ENCODE data around the gene MTA2. TPM values are rescaled to one million over a fixed set of nuclear protein-coding genes. Genes with fewer than 3 reads are reported as not detected.
"Not testable (repeated sequence)": the region's sequence is repeated elsewhere in the genome, so short reads cannot be mapped to it uniquely, and the experiment has no call there.

The MTA2 gene
- 150 and 162 TPM in 2 replicates for total RNA-seq

DNA sequence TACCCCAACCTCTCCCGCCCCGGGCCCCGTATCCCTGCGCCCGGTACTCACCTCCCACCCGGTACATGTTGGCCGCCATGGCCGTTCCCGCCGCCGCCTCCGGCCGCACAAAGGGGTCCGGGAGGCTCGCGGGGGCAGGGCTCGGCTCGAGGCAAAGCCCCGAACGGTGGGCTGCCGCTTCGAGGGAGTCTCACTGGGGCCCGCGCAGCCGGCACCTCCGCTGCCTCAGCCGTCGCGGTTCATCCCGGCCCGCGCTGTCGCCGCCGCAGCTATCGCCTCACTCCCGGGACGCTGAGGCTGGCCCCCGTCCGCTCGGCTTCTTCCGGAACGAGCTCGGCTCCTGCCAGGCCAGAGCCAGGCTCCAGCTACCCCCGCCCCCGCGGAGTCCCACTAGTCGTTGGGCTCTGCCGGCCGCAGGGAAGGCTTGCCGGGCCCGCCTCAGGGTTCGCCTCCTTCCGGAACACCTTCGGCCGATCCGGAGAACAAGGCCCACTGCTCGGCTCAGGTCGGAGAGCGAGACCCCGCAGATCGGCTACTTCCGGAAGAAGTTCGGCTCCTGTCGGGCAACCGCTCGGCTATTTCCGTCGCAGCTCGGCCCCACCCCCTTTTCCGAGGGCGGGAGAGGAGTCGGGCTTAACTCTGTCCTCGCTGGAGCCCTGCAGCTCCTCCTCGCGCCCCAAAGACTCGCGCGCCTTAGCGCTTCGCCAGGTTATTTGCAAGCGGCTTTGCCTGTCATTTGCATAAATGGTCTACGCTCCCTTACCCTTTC lies at the start of gene MTA2:
Gene MTA2 (minus strand): TSS at position 494 of the 769 bp plus-strand sequence. CDS start 415 bp downstream, at position 79.
- DNase-seq (ENCODE audit: low read depth) (peak; percentile 92), FAIRE-seq (no peak)
- peak within 1 kb of the TSS; percentile 91 for H3K4me3 ChIP-seq (ENCODE audit: low read depth, low read length)
- no peaks in the 10 kb centered on the region for H3K27me3 ChIP-seq (ENCODE audit: control insufficient read depth, insufficient read depth, low read length)
- peaks cover 12% of the 10 kb centered on the region for H3K36me3 ChIP-seq (ENCODE audit: control insufficient read depth, insufficient read depth, low read length)
- TF ChIP-seq, protein P1, sequence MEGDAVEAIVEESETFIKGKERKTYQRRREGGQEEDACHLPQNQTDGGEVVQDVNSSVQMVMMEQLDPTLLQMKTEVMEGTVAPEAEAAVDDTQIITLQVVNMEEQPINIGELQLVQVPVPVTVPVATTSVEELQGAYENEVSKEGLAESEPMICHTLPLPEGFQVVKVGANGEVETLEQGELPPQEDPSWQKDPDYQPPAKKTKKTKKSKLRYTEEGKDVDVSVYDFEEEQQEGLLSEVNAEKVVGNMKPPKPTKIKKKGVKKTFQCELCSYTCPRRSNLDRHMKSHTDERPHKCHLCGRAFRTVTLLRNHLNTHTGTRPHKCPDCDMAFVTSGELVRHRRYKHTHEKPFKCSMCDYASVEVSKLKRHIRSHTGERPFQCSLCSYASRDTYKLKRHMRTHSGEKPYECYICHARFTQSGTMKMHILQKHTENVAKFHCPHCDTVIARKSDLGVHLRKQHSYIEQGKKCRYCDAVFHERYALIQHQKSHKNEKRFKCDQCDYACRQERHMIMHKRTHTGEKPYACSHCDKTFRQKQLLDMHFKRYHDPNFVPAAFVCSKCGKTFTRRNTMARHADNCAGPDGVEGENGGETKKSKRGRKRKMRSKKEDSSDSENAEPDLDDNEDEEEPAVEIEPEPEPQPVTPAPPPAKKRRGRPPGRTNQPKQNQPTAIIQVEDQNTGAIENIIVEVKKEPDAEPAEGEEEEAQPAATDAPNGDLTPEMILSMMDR (IDR thresholded peaks at IDR 0.05; ENCODE audit: insufficient read depth, low read length, severe bottlenecking), result no peak

GRCh38 chr11:62650283-62650682 lies 48.6 kb upstream of the MTA2 start:
- DNase-seq (ENCODE audit: low read depth); H3K4me3 ChIP-seq (ENCODE audit: low read depth, low read length); H3K27me3 ChIP-seq (ENCODE audit: control insufficient read depth, insufficient read depth, low read length); FAIRE-seq: not testable (repeated sequence)
- H3K36me3 ChIP-seq (ENCODE audit: control insufficient read depth, insufficient read depth, low read length), result peaks cover 14% of the 10 kb centered on the region

- Histone ChIP-seq H3K36me3 (ENCODE audit: control insufficient read depth, insufficient read depth, low read length) (peaks cover 15% of the 10 kb centered on the region), H3K27me3 (ENCODE audit: control insufficient read depth, insufficient read depth, low read length) (no peaks in the 10 kb centered on the region), H3K4me3 (ENCODE audit: low read depth, low read length) (no peak overlapping the region)
- TF ChIP-seq, protein P1 (IDR thresholded peaks at IDR 0.05; ENCODE audit: insufficient read depth, low read length, severe bottlenecking), result no peak
- FAIRE-seq (no peak), DNase-seq (ENCODE audit: low read depth) (no peak)
Observed at GRCh38 chr11:62649486-62649885, 47.8 kb upstream of the MTA2 start.

- no peak overlapping the region for H3K4me3 ChIP-seq (ENCODE audit: low read depth, low read length)
- TF ChIP-seq, protein P1 (IDR thresholded peaks at IDR 0.05; ENCODE audit: insufficient read depth, low read length, severe bottlenecking), result no peak
- H3K36me3 ChIP-seq (ENCODE audit: control insufficient read depth, insufficient read depth, low read length), result peaks cover 18% of the 10 kb centered on the region
- H3K27me3 ChIP-seq (ENCODE audit: control insufficient read depth, insufficient read depth, low read length), result no peaks in the 10 kb centered on the region
- FAIRE-seq (no peak), DNase-seq (ENCODE audit: low read depth) (no peak)
Observed at GRCh38 chr11:62648967-62649364, 47.3 kb upstream of the MTA2 start.

DNA sequence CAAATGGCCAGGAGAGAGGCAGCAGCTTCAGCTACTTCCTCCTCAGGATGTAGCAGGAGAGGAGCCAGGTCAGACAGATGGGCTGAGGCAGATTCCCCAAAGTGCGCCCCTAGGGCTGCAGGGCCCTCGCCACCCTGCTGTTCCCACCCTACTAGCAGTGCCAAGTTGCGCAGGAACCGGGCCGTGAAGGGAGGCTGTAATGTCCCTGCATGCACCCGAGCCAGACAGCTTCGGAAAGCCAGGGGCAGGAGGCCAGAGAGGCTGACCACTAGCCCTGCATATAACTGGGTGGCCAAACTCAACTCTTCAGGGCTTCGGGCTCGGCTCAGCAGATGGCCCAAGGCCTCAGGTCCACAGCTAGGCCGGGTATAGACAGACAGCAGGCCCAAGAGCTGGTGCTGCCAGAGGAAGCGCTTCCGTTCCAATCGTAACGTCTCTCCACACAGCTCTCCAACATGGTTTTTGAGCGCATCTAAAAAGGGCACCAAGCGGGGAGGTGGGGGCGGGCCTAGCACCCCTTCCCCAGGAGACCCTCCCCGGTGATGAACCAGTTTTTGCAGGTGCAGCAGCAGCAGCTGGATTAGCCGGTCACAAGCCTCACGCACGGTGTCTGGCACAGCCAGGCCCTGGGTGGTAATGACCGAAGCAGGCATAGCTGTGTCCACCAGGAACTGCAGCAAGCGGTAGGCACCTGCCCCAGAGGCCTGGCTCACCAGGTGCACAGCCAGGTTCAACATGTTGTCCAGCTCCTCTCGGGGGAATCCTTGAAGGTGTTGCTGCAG lies 46.7 kb upstream of the MTA2 start:
- no peak for DNase-seq (ENCODE audit: low read depth)
- TF ChIP-seq, protein P1 (IDR thresholded peaks at IDR 0.05; ENCODE audit: insufficient read depth, low read length, severe bottlenecking), result no peak
- FAIRE-seq, result no peak
- H3K4me3 ChIP-seq (ENCODE audit: low read depth, low read length), result no peak overlapping the region
- peaks cover 18% of the 10 kb centered on the region for H3K36me3 ChIP-seq (ENCODE audit: control insufficient read depth, insufficient read depth, low read length)
- no peaks in the 10 kb centered on the region for H3K27me3 ChIP-seq (ENCODE audit: control insufficient read depth, insufficient read depth, low read length)

DNA sequence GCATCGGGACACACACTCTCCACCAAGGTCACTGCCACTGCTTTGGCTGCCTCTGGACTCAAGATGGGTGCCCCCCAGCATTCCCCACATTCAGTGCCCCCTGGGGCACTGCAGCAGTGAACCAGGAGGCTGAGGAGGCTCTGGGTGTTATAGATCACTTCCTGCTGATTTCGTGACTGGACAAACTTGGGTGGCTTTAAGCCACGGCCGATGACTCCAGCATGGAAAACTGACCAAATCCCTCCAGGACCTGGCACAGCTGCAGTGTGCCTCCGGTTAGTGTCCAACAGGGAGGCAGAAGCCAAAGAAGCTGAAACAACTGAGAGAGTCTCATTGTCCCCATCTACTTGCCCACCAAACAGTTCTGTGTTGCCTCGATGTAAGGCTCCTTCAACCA lies 45.9 kb upstream of the MTA2 start:
- H3K36me3 ChIP-seq (ENCODE audit: control insufficient read depth, insufficient read depth, low read length), result peaks cover 18% of the 10 kb centered on the region
- no peak for DNase-seq (ENCODE audit: low read depth)
- H3K27me3 ChIP-seq (ENCODE audit: control insufficient read depth, insufficient read depth, low read length), result no peaks in the 10 kb centered on the region
- TF ChIP-seq, protein P1 (IDR thresholded peaks at IDR 0.05; ENCODE audit: insufficient read depth, low read length, severe bottlenecking), result no peak
- FAIRE-seq, result no peak
- no peak overlapping the region for H3K4me3 ChIP-seq (ENCODE audit: low read depth, low read length)
